ENCODE data around the gene ZBTB26.

DNA sequence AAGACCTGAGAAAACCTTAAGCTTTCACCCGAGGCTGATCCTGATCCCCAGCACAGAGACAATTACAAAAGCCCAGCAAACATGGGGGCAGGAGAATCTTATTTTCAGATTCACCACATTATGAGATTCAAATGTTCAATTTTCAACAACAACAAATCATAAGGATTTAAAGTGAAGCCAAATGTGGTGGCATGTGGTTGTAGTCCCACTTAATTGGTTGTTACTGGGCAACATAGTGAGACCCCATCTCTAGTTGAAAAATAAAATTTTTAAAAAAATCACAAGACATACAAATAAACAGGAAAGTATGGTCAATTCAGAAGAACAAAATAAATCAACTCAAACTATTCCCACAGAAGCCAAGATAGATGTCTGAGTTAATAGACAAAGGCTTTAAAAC, 5.6 kb upstream of the ZBTB26 start:
- TF ChIP-seq, protein P1, sequence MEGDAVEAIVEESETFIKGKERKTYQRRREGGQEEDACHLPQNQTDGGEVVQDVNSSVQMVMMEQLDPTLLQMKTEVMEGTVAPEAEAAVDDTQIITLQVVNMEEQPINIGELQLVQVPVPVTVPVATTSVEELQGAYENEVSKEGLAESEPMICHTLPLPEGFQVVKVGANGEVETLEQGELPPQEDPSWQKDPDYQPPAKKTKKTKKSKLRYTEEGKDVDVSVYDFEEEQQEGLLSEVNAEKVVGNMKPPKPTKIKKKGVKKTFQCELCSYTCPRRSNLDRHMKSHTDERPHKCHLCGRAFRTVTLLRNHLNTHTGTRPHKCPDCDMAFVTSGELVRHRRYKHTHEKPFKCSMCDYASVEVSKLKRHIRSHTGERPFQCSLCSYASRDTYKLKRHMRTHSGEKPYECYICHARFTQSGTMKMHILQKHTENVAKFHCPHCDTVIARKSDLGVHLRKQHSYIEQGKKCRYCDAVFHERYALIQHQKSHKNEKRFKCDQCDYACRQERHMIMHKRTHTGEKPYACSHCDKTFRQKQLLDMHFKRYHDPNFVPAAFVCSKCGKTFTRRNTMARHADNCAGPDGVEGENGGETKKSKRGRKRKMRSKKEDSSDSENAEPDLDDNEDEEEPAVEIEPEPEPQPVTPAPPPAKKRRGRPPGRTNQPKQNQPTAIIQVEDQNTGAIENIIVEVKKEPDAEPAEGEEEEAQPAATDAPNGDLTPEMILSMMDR (IDR thresholded peaks at IDR 0.05 in 4 of 5, conservative IDR thresholded peaks at IDR 0.05 in 1 of 5), result no peak
- no peak for TF ChIP-seq POLR2A (IDR thresholded peaks at IDR 0.05)

Data from gastrocnemius medialis (tissue), 4 donors.